IPS-18a (cell line): ENCODE data around the gene CDKAL1.

Experiments
- H3K27ac ChIP-seq: one replicate; pipeline ENCODE4 v1.5.1; 2013; ENCODE audit warnings: low read length
- H3K27me3 ChIP-seq: one replicate; pipeline ENCODE4 v1.6.1; 2013; ENCODE audit warnings: mild to moderate bottlenecking, low read length; ENCODE audit not compliant: control insufficient read depth, insufficient read depth
- H3K36me3 ChIP-seq: one replicate; pipeline ENCODE4 v1.6.1; 2013; ENCODE audit warnings: low read depth, low read length; ENCODE audit not compliant: control insufficient read depth
- H3K4me1 ChIP-seq: one replicate; pipeline ENCODE4 v1.6.1; 2013; ENCODE audit warnings: low read depth, low read length; ENCODE audit not compliant: control insufficient read depth
- H3K4me3 ChIP-seq: one replicate; pipeline ENCODE4 v1.5.1; 2013; ENCODE audit warnings: low read length
- H3K9ac ChIP-seq: one replicate; pipeline ENCODE4 v1.6.1; 2013; ENCODE audit warnings: mild to moderate bottlenecking, low read length, moderate library complexity
- H3K9me3 ChIP-seq: one replicate; pipeline ENCODE4 v1.6.1; 2013; ENCODE audit warnings: low read depth, low read length; ENCODE audit not compliant: control insufficient read depth

Gene CDKAL1

GRCh38 chr6:20705741-20706140 lies 171.5 kb downstream of the CDKAL1 start:
- H3K27ac ChIP-seq, result no peak overlapping the region
- H3K4me3 ChIP-seq, result no peak overlapping the region
- no peaks in the 10 kb centered on the region for H3K36me3 ChIP-seq
- H3K9ac ChIP-seq, result no peak overlapping the region
- H3K27me3 ChIP-seq, result no peaks in the 10 kb centered on the region
- H3K9me3 ChIP-seq, result no peaks in the 10 kb centered on the region
- H3K4me1 ChIP-seq, result peaks cover 13% of the 10 kb centered on the region

- Histone ChIP-seq H3K27me3 (no peaks in the 10 kb centered on the region), H3K4me3 (no peak overlapping the region), H3K9me3 (no peaks in the 10 kb centered on the region), H3K36me3 (no peaks in the 10 kb centered on the region), H3K9ac (no peak overlapping the region), H3K27ac (no peak overlapping the region), H3K4me1 (peaks cover 13% of the 10 kb centered on the region)
These were observed 172.1 kb downstream of the CDKAL1 start for GRCh38 chr6:20706238-20706938.

DNA sequence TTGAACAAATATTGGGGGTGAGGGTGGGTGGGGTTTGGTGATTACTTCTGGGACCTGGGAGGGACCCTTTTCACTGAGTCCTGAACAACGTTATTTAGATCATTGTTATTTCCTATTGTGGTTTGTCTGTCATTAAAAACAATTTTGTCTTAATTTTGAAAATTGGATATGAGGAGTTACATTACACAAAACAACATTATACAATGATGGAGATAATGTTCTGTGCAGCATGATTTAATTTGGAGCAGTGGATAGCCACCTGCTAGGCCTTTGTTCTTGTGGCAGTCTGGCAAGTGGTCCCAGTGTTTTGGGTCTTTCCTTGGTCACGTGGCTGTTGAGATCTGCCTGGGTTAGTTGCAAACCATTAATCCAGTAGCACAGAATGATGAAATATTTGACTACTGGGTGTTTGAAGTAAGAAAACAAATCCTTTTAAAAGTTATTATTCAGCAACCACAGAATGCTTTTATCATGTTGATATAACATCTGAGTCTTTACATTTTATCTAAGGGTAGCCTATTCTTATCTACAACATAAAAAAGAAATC lies 172.8 kb downstream of the CDKAL1 start:
- no peaks in the 10 kb centered on the region for H3K36me3 ChIP-seq
- no peak overlapping the region for H3K4me3 ChIP-seq
- H3K27me3 ChIP-seq, result no peaks in the 10 kb centered on the region
- H3K4me1 ChIP-seq, result peaks cover 13% of the 10 kb centered on the region
- H3K27ac ChIP-seq, result no peak overlapping the region
- H3K9ac ChIP-seq, result no peak overlapping the region
- no peaks in the 10 kb centered on the region for H3K9me3 ChIP-seq

DNA sequence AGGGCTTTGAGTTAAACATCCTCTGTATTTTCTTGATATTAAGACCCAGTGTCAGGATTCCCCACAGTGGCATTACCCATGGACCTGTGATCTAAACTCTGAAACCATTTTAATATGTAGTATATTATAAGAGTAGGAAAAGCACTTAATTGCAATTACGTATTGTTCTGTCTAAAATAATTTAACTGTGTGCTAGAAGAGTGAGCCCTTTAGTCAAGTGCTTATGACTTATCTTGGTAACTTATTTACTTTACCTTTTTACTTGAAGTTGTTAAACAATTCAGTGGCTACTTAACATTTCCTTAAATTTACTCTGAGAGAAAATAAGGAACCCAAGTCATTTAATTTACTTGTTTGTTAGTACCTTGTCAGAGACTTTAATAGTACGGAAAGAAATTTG lies 173.6 kb downstream of the CDKAL1 start:
- H3K27ac ChIP-seq, result no peak overlapping the region
- no peaks in the 10 kb centered on the region for H3K36me3 ChIP-seq
- H3K27me3 ChIP-seq, result no peaks in the 10 kb centered on the region
- no peak overlapping the region for H3K4me3 ChIP-seq
- peaks cover 13% of the 10 kb centered on the region for H3K4me1 ChIP-seq
- H3K9me3 ChIP-seq, result no peaks in the 10 kb centered on the region
- H3K9ac ChIP-seq, result no peak overlapping the region

GRCh38 chr6:20708367-20709124 lies 174.3 kb downstream of the CDKAL1 start:
- H3K27me3 ChIP-seq, result no peaks in the 10 kb centered on the region
- no peak overlapping the region for H3K4me3 ChIP-seq
- H3K27ac ChIP-seq, result no peak overlapping the region
- no peaks in the 10 kb centered on the region for H3K9me3 ChIP-seq
- no peak overlapping the region for H3K9ac ChIP-seq
- no peaks in the 10 kb centered on the region for H3K36me3 ChIP-seq
- peaks cover 13% of the 10 kb centered on the region for H3K4me1 ChIP-seq

GRCh38 chr6:20709451-20709850 lies 175.2 kb downstream of the CDKAL1 start:
- Histone ChIP-seq H3K9me3 (no peaks in the 10 kb centered on the region), H3K27me3 (no peaks in the 10 kb centered on the region), H3K9ac (no peak overlapping the region), H3K4me1 (peaks cover 7% of the 10 kb centered on the region), H3K27ac (no peak overlapping the region), H3K36me3 (no peaks in the 10 kb centered on the region), H3K4me3 (no peak overlapping the region)

GRCh38 chr6:20710341-20710740 lies 176.1 kb downstream of the CDKAL1 start:
- Histone ChIP-seq H3K9me3 (no peaks in the 10 kb centered on the region), H3K36me3 (no peaks in the 10 kb centered on the region), H3K27ac (no peak overlapping the region), H3K4me3 (no peak overlapping the region), H3K4me1 (peaks cover 4% of the 10 kb centered on the region), H3K27me3 (no peaks in the 10 kb centered on the region), H3K9ac (no peak overlapping the region)

GRCh38 chr6:20711518-20711917 lies 177.3 kb downstream of the CDKAL1 start:
- H3K27ac ChIP-seq, result no peak overlapping the region
- no peaks in the 10 kb centered on the region for H3K36me3 ChIP-seq
- no peaks in the 10 kb centered on the region for H3K27me3 ChIP-seq
- H3K9me3 ChIP-seq, result no peaks in the 10 kb centered on the region
- peaks cover 4% of the 10 kb centered on the region for H3K4me1 ChIP-seq
- H3K9ac ChIP-seq, result no peak overlapping the region
- H3K4me3 ChIP-seq, result no peak overlapping the region

DNA sequence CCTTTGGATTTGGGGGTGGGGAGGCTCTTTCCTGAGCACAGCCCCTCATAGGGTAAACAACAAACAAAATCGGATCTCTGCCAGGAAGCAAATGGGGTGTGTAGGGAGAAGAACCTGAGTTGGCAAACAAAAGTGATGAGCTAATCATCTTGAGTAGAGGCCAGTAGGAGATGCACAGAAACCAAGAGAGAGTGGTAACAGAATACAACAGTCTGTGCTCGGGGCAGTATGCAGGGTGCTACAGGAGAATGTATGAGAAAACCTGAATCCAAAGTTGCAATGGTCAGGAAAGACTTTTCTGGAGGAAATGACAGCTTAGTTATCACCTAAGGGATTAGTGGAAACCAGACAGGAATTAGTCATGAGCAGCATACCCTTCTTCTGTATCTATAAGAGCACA lies 177.8 kb downstream of the CDKAL1 start:
- no peak overlapping the region for H3K4me3 ChIP-seq
- no peak overlapping the region for H3K27ac ChIP-seq
- H3K36me3 ChIP-seq, result no peaks in the 10 kb centered on the region
- H3K4me1 ChIP-seq, result peaks cover 3% of the 10 kb centered on the region
- H3K9ac ChIP-seq, result no peak overlapping the region
- H3K9me3 ChIP-seq, result no peaks in the 10 kb centered on the region
- no peaks in the 10 kb centered on the region for H3K27me3 ChIP-seq

- H3K27ac ChIP-seq, result no peak overlapping the region
- H3K9me3 ChIP-seq, result no peaks in the 10 kb centered on the region
- H3K4me3 ChIP-seq, result no peak overlapping the region
- no peak overlapping the region for H3K9ac ChIP-seq
- H3K36me3 ChIP-seq, result no peaks in the 10 kb centered on the region
- no peaks in the 10 kb centered on the region for H3K27me3 ChIP-seq
- H3K4me1 ChIP-seq, result no peaks in the 10 kb centered on the region
These were observed 181.0 kb downstream of the CDKAL1 start for GRCh38 chr6:20715135-20715806.

GRCh38 chr6:20716865-20717264 lies 182.6 kb downstream of the CDKAL1 start:
- Histone ChIP-seq H3K9me3 (no peaks in the 10 kb centered on the region), H3K27ac (no peak overlapping the region), H3K27me3 (no peaks in the 10 kb centered on the region), H3K4me1 (no peaks in the 10 kb centered on the region), H3K9ac (no peak overlapping the region), H3K36me3 (no peaks in the 10 kb centered on the region), H3K4me3 (no peak overlapping the region)
